GM11168 (cell line): ENCODE results near the gene SKA2.
"Not testable (repeated sequence)": the region's sequence is repeated elsewhere in the genome, so short reads cannot be mapped to it uniquely, and the experiment has no call there.

Source experiments
- in situ Hi-C: fragments of 300-500 bp; cut with MboI; formaldehyde crosslinking; loops from one replicate; pipeline ENCODE4 v1.12.0; 2022; ENCODE audit warnings: low sequenced_read_pairs; ENCODE audit not compliant: unreplicated experiment

SKA2 gene

DNA sequence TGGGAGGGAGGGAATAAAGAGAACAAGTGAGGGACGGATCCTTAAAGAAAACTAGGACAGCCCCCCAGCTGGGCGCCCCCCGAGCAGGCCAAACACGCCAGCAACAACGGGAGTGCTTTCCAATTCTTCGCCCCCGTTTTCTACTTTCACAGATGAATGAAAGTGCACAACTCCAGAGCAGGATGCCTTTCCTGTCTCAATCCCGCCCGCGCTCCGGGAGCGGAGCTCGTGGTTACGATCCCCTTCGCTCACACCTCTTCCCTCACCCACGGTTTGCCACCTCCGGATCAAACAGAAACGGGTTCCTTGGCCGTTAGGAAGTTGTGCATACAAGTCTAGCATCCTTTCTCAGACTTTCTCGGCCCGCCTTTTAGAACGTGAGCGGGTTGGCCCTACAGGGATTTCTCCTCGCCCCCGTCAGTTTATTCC is 680 bp downstream of the SKA2 start:
- in situ Hi-C loops = no loop called here

DNA sequence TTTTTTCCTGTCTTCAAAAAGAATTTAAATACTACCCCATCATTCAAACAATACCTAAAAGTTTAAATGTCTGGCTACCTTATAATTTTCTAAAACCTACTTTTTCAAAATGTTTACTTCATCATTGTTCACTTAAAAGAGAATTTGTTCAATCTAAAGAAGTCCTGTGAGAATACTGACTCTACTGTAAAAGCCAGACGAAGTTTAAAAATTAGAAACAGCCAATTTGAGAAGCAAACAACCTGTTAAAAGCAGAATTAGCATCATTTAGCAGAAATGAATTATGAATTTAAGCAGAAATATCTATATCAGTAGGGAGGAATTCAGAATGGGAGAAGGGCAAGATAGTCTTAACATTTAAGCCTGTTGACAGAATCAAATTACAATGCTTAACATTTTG is 2.1 kb downstream of the SKA2 start:
- in situ Hi-C loops = no loop called here

DNA sequence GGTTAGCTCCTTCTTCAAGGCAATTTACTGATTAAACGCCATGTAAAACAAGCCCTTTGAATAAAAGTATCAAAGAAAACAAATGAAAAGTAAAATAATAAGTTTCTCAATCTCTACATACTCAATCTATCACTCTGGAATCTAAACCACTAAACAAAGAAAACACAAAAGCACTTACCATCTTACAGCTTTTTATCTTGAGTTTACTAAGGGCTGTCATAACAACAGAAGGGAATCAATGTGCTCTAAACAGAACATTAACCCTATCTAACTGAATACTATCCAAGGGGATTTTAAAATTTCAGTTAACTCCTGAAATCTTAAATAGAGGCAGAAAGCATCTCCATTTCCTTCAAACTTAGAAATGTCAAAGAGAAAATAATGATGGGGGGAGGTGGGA is 3.4 kb downstream of the SKA2 start:
- in situ Hi-C loops = no loop called here

DNA sequence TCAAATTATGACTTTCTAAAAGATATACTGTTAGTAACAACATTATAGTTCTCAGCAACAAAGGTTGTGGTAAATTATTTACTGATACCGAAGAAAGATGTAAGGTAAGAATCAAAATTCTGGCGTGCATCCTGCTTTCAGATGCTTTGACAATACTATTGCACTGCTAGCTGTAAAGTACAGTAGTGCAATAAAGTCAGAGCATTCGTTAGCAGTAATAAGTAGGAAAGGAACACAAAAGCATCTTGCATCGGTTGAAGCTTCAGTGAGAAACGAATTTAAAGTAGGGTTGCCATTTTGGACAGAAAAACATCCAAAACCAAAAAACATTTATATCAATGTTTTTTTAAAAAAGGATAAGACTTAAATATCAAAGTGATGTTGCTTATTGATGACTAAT is 4.0 kb downstream of the SKA2 start:
- in situ Hi-C loops = no loop called here

DNA sequence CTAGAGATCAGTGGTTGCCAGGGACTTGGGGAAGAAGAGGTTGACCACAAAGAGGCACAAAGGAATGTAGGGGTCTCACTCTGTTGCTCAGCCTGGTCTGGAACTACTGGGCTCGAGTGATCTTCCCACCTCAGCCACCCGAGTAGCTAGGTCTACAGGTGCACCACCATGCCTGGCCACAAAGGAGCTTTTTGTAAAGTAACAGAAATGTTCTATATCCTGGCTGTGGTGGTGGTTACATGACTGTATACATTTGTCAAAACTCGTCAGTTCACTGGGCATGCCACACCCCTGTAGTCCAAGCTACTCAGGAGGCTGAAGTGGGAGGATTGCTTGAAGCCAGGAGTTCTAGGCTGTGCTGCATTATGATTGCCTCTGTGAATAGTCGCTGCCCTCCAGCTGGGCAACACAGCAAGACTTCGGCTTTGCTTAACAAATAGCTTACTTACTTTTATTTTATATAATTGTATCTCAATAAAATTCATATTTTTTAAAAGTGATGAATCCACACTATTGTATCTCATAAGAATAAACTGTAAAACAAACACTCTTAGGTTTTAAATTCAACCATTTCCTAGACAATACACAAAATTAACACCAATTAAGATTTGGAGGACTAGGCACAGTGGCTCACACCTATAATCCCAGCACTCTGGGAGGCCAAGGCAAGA is 5.0 kb downstream of the SKA2 start:
- in situ Hi-C loops = no loop called here

DNA sequence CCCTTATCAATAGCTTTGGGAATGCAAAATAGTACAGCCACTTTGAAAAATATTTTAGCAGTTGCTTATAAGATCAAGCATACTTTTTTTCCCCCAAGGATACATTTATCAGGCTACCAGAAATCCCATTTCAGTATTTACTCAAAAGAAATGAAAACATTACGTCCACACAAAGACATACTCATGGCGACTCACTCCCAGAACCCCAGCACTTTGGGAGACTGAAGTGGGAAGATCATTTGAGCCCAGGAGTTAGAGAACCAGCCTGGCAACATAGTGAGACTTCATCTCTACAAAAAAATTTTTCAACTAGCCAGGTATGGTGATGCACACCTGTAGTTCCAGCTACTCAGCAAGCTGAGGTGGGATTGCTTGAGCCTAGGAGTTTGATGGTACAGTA is 5.9 kb downstream of the SKA2 start:
- in situ Hi-C loops = no loop called here

DNA sequence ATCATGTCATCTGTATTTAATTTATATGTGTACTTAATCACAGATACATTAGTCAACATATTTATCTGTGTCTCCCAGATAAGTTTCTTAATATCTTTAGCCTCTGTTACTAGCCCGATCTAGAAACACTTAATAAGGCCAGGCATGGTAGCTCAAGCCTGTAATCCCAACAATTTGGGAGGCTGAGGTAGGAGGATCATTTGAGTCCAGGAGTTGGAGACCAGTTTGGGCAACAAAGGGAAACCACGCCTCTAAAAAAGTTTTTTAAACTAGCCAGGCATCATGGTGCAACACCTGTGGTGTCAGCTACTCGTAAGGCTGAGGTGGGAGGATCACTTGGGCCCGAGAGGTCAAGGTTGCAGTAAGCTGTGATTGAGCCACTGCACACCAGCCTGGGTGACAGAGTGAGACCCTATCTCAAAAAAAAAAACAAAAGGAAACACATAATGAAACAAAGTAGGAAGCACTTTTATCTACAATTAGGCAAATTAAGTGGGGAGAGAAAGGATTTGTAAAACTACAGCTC is 9.4 kb downstream of the SKA2 start:
- in situ Hi-C loops = no loop called here

DNA sequence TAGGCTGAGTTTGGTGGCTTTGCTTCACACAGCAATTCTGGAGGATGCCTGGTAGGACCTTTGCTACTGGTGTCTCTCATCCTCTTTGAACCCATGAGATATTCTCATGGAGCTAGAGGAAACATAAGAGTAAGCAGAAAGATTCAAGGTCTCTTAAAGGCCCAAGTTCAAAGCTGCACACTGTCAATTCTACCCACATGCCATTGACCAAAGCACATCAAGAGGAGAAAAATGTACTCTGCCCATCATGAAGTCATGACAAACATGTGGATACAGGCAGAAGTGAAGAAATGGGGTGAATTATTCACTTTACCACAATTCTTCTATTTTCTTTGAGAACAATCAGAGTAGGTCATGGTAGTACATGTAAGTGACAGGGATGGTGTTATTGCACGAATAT is 13.1 kb downstream of the SKA2 start:
- in situ Hi-C loops = no loop called here

DNA sequence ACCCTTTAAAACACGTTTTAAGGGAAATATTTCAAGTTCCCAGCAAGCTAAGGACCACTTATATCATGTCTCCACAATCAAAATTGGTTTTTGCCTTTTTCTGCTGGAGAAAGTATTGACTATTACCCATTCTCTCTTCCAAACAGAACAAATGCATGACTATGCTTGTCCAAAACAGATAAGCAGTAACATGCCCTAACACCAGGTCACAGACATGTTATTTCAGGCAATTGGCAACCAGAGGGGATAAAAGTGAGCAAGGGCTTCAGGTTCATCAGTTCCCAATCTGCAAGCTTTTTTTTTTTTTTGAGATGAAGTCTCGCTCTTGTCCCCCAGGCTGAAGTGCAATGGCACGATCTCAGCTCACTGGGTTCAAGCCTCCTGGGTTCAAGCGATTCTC is 15.0 kb downstream of the SKA2 start:
- in situ Hi-C loops = no loop called here

DNA sequence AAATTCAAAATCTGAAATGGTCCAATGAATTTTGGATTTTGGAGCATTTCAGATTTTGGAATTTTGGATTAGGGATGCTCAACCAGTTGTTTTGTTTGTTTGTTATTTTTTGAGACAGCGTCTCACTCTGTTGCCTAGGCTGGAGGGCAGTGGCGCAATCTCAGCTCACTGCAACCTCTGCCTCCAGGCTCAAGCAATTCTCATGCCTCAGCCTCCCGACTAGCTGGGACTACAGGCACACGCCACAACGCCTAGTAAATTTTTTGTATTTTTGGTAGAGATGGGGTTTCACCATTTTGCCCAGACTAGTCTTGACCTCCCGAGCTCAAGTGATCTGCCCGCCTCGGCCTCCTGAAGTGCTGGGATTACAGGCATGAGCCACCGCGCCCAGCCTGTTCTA is 16.6 kb downstream of the SKA2 start:
- in situ Hi-C loops = not testable (repeated sequence)

DNA sequence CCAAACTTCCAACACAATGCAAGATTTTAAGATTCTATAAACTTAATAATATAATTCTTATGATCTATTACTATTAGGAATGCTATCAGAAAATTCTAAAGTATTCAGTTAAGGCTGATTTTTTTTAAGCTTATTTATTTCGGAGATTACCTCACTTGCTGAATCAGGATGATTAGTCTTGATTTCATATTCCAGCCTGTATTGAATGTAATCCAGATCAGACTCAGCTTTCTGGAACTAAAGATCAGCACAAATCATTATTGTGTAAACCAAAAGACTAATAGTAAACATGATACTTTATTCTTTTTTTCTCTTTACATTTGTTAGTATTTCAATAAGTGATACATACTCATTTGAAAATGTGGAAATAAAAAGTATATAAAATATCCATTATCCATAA is 23.9 kb downstream of the SKA2 start:
- in situ Hi-C loops = no loop called here

DNA sequence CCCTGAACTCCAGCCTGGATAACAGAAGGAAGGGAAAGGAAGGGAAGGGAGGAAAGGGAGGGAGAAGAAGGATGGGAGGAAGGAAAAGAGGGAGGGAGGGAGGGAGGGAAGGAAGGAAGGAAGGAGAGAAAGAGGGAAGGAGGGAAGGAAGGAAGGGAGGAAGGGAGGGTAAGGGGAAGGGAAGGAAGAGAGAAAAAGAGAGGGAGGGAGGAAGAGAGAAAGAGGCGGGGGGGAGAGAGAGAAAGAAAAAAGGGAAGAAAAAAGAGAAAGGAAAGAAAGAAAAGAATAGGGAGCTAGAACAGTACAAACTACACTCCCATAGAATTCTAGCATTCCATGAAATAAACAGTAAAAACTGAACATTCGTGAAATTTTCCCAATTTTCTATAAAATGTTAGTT is 25.2 kb downstream of the SKA2 start:
- in situ Hi-C loops = no loop called here

DNA sequence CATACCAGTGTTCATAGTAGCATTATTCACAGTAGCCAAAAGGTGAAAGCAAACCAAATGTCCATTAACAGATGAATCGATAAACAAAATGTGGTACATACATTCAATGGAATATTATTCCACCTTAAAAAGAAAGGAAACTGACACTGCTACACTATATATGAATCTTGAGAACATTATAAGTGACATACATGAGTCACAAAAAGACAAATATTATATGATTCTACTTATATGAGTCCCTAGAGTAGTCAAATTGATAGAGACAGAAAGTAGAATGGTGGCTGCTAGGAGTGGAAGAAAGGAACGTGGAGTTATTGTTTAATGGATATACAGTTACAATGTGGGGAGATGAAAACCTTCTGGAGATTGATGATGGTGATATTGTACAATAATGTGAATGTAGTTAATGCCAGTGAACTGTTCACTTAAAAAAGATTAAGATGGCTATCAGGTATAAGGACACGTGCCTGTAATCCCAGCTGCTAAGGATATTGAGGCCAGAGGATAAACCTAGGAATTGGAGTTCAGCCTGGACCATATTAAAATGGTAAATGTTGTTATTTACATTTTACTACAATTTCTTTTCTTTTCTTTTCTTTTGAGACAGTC is 28.1 kb downstream of the SKA2 start:
- in situ Hi-C loops = no loop called here

DNA sequence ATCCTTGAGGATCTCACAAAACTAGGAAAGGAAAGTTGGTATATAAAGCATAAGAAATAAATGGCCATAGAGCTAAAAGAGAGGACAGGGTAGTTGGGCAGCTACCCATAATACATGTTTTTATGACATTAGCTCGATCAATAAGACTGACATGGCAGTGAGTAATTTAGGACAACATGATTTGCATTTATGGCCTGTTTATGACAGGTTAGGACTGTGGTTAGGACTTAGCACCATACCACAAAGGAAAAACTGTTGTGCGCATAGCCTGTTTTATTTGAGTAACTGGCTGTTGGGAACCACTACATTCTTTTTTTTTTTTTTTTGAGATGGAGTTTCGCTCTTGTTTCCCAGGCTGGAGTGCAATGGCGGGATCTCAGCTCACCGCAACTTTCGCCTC is 30.3 kb downstream of the SKA2 start:
- in situ Hi-C loops = no loop called here

DNA sequence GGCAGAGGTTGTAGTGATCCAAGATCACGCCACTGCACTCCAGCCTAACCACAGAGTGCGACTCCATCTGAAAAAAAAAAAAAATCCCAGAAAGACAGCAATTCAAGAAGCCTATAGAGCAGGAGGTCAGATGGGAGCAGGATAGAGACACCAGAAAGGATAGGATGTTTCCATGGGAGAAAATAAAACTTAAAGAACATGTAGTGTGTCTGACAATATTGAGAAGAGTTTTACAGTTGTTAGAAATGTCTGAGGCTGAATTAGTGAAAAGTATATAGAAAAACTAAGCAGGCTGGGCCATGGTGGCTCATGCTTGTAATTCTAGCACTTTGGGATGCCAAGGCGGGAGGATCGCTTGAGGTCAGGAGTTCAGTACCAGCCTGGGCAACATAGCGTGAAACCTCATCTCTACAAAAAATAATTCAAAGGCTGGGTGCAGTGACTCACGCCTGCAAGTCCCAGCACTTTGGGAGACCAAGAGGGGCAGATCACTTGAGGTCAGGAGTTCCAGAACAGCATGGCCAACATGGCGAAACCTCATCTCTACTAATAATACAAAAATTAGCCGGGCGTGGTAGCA is 33.0 kb downstream of the SKA2 start:
- in situ Hi-C loops = no loop called here

DNA sequence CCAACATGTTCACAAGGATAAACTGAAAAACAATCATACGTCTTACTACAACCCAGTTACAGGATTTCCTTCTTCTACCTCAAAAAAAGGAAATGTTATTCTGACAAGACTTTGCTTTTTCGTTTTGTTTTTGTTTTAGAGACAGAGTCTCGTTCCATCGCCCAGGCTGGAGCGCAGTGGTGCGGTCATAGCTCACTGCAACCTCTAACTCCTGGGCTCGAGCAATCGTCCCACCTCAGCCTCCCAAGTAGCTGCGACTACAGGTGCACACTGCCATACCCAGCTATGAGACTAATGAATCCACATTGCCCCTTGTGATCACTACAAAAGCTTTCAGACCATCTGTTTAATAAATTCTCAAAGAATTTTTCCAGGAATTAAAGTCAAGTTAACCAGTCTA is 39.5 kb downstream of the SKA2 start:
- in situ Hi-C loops = no loop called here

DNA sequence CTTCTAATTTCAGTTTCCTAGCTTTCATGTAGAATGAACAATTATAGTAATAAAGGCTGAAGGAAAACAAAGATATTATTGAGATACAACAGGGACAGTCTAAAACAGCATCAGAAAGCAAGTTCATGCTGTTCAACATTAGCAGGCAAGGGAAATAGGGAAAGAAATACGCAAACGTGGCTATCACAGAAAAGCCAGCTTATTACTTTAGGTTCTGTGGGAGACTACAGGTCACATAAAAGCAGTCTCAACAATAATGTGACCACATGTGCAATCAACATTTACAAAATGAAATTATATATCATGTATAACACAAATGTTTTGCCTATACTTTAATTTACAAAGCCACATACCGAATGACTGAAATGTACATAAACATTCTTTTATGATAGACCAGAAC is 43.4 kb downstream of the SKA2 start:
- in situ Hi-C loops = no loop called here

DNA sequence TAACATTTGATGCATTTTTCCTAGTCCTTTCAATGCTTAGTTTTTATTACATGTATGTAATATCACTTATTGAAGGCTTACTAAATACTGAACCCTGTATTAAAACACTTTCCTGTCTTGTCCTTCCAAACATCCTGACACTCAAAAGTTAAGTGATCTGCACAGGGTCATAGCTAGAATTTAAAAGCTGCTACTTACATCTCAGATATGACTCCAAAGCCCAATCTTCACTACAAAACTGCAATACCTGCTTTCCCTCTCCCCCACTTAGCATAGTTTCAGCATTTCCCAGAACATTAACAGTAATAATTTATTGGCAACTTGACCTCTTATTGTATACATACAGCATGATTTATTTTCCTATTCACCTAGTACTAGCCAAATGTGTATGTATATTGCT is 44.0 kb downstream of the SKA2 start:
- in situ Hi-C loops = no loop called here

DNA sequence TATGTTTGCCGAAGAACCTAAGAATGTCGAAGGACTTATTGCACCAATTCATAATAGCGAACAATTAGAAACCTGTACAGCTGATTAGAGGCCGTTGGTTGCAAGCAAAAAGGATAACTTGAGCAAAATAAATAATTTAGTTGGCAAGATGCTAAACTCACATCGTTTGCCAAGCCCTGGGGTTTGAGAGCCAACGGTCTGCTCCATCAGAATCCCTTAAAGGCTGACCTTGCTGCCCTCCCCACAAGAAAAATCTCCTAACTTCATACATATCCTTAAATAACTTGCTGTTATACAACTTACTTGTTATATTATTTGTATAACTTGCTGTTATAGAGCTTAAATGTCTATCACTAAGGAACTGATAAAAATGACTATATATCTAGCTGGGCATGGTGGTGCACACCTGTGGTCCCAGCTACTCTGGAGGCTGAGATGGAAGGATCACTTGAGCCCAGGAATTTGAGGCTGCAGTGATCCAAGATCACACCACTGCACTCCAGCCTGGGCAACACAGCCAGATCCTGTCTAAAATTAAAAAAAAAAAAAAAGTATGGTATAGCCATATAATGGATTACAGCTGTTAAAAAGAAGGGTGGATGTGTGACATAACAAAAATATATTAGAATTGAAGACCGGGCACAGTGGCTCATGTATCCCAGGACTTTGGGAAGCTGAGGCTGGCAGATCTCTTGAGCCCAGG is 46.4 kb downstream of the SKA2 start:
- in situ Hi-C loops = no loop called here

DNA sequence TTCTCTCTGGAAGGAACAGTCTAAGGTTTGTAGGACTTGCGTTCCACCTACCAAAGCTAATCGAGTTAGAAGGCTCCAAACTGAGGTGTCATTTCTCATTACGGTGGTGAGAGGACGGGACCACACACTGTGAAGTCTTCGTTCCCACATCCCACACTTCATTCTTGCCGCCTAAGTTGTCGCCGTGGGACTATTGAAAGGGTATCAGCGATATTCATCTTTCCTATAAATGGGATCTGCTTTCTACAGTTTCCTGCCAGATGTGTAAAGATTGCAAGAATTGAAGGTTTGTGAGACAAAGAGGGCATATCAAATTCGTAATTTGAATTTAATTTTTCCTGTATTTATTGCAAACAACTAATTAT is 47.7 kb downstream of the SKA2 start:
- in situ Hi-C loops = no loop called here
